Fibroblast of pulmonary artery (primary cell): ENCODE data around the gene CHCHD2.

Experiments
- DNase-seq: peaks from one replicate; pipeline ENCODE4 v3.0.0-alpha.2; 2010; ENCODE audit warnings: low read depth
- H3K4me3 ChIP-seq: replicated peaks from 2 replicates; pipeline ENCODE4 v1.5.1; 2011; ENCODE audit warnings: low read depth, mild to moderate bottlenecking, control low read depth, low read length, moderate library complexity
- TF ChIP-seq, protein P1 (sequence below): IDR thresholded peaks from 2 replicates; pipeline ENCODE4 v1.5.1; 2011; ENCODE audit warnings: mild to moderate bottlenecking, control low read depth, low read length, inconsistent platforms; ENCODE audit errors: missing control alignments

CHCHD2 gene

GRCh38 chr7:56053993-56054392, 52.3 kb downstream of the CHCHD2 start:
- DNase-seq, result no peak
- no peak overlapping the region for H3K4me3 ChIP-seq
- TF ChIP-seq, protein P1, sequence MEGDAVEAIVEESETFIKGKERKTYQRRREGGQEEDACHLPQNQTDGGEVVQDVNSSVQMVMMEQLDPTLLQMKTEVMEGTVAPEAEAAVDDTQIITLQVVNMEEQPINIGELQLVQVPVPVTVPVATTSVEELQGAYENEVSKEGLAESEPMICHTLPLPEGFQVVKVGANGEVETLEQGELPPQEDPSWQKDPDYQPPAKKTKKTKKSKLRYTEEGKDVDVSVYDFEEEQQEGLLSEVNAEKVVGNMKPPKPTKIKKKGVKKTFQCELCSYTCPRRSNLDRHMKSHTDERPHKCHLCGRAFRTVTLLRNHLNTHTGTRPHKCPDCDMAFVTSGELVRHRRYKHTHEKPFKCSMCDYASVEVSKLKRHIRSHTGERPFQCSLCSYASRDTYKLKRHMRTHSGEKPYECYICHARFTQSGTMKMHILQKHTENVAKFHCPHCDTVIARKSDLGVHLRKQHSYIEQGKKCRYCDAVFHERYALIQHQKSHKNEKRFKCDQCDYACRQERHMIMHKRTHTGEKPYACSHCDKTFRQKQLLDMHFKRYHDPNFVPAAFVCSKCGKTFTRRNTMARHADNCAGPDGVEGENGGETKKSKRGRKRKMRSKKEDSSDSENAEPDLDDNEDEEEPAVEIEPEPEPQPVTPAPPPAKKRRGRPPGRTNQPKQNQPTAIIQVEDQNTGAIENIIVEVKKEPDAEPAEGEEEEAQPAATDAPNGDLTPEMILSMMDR, result no peak

- TF ChIP-seq, protein P1, result no peak
- no peak overlapping the region for H3K4me3 ChIP-seq
- no peak for DNase-seq
Observed at GRCh38 chr7:56053379-56053778, 52.9 kb downstream of the CHCHD2 start.
